ENCODE results near the gene PRSS56.

Gene PRSS56

GRCh38 chr2:232544674-232545073, 24.5 kb downstream of the PRSS56 start:
- DNase-seq (ENCODE audit: insufficient read length, low spot score) (no peak), FAIRE-seq (no peak)
- no peak for TF ChIP-seq CTCF (IDR thresholded peaks at IDR 0.05; ENCODE audit: insufficient read depth, missing control alignments)

DNA sequence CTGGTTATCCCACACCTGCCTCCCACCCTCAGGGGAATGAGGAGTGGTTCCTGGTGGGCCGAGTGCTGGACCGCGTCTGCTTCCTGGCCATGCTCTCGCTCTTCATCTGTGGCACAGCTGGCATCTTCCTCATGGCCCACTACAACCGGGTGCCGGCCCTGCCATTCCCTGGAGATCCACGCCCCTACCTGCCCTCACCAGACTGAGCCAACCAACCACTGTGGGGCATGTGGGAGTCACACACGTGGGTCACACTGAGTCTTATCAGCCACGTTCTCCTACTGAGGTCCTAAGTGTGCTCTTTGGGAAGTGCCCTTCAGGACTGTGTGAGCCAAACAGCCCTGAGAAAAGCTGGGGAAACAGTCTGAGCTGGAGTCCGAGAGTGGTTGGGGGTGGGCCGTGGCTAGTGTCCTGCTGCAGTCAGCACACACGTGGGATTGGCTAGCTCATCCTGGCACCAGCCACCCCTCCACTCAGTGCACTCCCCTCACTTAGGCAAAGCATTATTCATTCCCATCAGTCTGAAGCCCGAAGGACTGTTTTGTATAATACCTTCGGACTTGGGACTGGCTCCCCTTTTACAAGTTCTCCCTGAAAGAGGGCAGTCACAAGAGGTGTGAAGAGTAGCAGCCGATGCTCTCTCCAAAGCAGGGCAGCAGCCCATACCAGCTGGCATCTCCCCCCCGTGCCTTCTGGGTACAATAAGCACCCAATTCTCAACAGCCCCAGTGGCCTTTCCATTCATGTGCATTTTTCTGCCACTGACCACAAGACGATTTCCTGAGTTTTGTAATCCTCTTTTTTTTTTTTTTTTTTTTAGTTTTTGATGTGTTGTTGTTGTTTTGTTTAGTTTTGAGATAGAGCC, 25.6 kb downstream of the PRSS56 start:
- no peak for TF ChIP-seq CTCF (IDR thresholded peaks at IDR 0.05; ENCODE audit: insufficient read depth, missing control alignments)
- FAIRE-seq = no peak
- DNase-seq (ENCODE audit: insufficient read length, low spot score) = no peak

- TF ChIP-seq CTCF (IDR thresholded peaks at IDR 0.05; ENCODE audit: insufficient read depth, missing control alignments) = no peak
- FAIRE-seq (no peak), DNase-seq (ENCODE audit: insufficient read length, low spot score) (no peak)
These were observed 27.8 kb downstream of the PRSS56 start for GRCh38 chr2:232547991-232548390.

DNA sequence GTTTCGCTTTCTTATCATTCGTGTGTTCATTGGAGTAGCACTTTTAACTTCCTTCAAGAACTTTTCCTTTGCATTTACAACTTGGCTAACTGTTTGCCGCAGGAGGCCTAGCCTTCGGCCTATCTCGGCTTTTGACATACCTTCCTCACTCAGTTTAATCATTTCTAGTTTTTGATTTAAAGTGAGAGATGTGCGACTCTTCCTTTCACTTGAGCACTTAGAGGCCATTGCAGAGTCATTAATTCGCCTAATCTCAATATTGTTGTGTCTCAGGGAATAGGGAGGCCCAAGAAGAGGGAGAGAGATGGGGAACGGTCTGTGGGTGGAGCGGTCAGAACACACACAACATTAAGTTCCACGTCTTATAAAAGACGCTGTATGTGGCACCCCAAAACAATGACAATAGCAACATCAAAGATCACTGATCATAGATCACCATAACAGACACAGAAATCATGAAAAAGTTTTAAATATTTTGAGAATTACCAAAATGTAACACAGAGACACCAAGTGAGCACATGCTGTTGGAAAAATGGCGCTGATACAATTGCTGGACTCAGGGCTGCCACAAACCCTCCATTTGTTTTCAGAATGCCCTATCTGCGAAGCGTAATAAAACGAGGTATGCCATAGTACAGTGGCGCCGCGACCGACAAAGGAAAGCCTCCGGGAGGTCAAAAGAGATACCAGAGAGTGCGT, 29.6 kb downstream of the PRSS56 start:
- FAIRE-seq = no peak
- no peak for DNase-seq (ENCODE audit: insufficient read length, low spot score)
- TF ChIP-seq CTCF (IDR thresholded peaks at IDR 0.05; ENCODE audit: insufficient read depth, missing control alignments) = no peak

GRCh38 chr2:232550354-232551249, 30.4 kb downstream of the PRSS56 start, which contains the start of the genes EIF4E2 and TIGD1:
TSS of gene EIF4E2 (plus strand) at chr2:232550689. CDS start at chr2:232550725, 36 bp downstream.
TSS of gene TIGD1 (minus strand) at chr2:232550557. CDS start at chr2:232549882, 675 bp downstream.
- DNase-seq (ENCODE audit: insufficient read length, low spot score) (peak; percentile 95), FAIRE-seq (no peak)
- TF ChIP-seq CTCF (IDR thresholded peaks at IDR 0.05; ENCODE audit: insufficient read depth, missing control alignments) = no peak

DNA sequence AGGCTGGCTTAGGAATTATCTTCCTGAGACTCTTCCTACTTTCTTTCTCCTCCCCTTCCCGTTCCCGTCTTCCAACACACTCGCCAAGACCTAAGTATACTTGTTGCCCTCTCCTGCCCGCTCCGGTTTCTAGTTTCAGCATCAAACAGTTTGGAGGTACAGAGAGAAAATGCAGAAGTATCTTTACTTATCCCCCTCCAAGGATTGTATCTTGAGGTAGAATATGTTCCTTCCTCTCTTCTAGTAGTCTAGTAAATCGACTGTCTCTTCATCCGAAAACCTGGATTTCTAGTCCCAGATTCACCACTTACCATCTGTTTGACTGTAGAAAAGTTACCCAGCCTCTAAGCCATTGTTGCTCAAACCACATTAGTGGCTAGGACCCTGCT, 31.1 kb downstream of the PRSS56 start:
- TF ChIP-seq CTCF (IDR thresholded peaks at IDR 0.05; ENCODE audit: insufficient read depth, missing control alignments) = no peak
- FAIRE-seq (no peak), DNase-seq (ENCODE audit: insufficient read length, low spot score) (no peak)
